OCI-LY3 (cell line): ENCODE data around the gene CCNG2.
"Not testable (repeated sequence)": the region's sequence is repeated elsewhere in the genome, so short reads cannot be mapped to it uniquely, and the experiment has no call there.

ENCODE experiments used
- H2AFZ ChIP-seq: fragments of 200-600, 300-600 bp; shearing (Covaris generic); 2 replicates; pipeline ENCODE4 v1.6.0; 2014; ENCODE audit warnings: antibody characterized with exemption, low read depth, low read length
- H3K27ac ChIP-seq: fragments of 200-600, 300-600 bp; sonication (generic); 2 replicates; pipeline ENCODE4 v1.5.1; 2014; ENCODE audit warnings: mild to moderate bottlenecking, low read length, moderate library complexity, mixed read lengths
- H3K27me3 ChIP-seq: fragments of 200-600, 300-600 bp; sonication (generic); 2 replicates; pipeline ENCODE4 v1.6.1; 2014; ENCODE audit warnings: low read depth, low read length, mixed read lengths
- H3K36me3 ChIP-seq: fragments of 200-600, 300-600 bp; sonication (generic); replicated peaks from 2 replicates; pipeline ENCODE3; 2014; ENCODE audit warnings: low read depth, low read length, mixed read lengths
- H3K4me1 ChIP-seq: fragments of 300-600, 200-600 bp; sonication (generic); 2 replicates; pipeline ENCODE4 v1.6.1; 2014; ENCODE audit warnings: low read length, mixed read lengths
- H3K4me2 ChIP-seq: fragments of 200-600, 300-600 bp; sonication (generic); 2 replicates; pipeline ENCODE4 v1.6.1; 2014; ENCODE audit warnings: low read length, mixed read lengths
- H3K4me3 ChIP-seq: fragments of 300-600, 200-600 bp; sonication (generic); 2 replicates; pipeline ENCODE4 v1.5.1; 2014; ENCODE audit warnings: antibody characterized with exemption, mild to moderate bottlenecking, low read length, moderate library complexity
- H3K79me2 ChIP-seq: fragments of 300-600, 200-600 bp; shearing (Covaris generic); 2 replicates; pipeline ENCODE4 v1.6.1; 2014; ENCODE audit warnings: mild to moderate bottlenecking, low read length, mixed read lengths
- H3K9ac ChIP-seq: fragments of 300-600, 200-600 bp; shearing (Covaris generic); 2 replicates; pipeline ENCODE4 v1.6.0; 2014; ENCODE audit warnings: mild to moderate bottlenecking, low read length, moderate library complexity
- H3K9me3 ChIP-seq: fragments of 200-600, 300-600 bp; shearing (Covaris generic); 2 replicates; pipeline ENCODE4 v1.6.1; 2014; ENCODE audit warnings: low read length, mixed read lengths; ENCODE audit not compliant: insufficient read depth
- H4K20me1 ChIP-seq: fragments of 200-600, 300-600 bp; sonication (generic); 2 replicates; pipeline ENCODE4 v1.6.1; 2016; ENCODE audit warnings: low read length, mixed read lengths; ENCODE audit not compliant: insufficient read depth
- CTCF ChIP-seq: fragments of 200-600, 300-600 bp; sonication (generic); IDR thresholded peaks from 2 replicates; pipeline ENCODE4 v1.5.1; 2014; ENCODE audit warnings: antibody characterized with exemption, low read length, low read depth
- EZH2phosphoT487 ChIP-seq: fragments of 200-600 bp; shearing (Covaris generic); IDR thresholded peaks from 2 replicates; pipeline ENCODE4 v1.6.1; 2018; ENCODE audit warnings: antibody characterized with exemption, mixed run types, low read depth

The CCNG2 gene

GRCh38 chr4:77127215-77127614, 29.8 kb upstream of the CCNG2 start:
- peak overlapping the region; percentile 55 for H3K4me2 ChIP-seq

GRCh38 chr4:77127837-77128621, 29.0 kb upstream of the CCNG2 start:
- Histone ChIP-seq H3K9me3 (no peaks in the 10 kb centered on the region), H3K36me3 (no peaks in the 10 kb centered on the region), H3K9ac (no peak overlapping the region), H3K27me3 (no peaks in the 10 kb centered on the region; the same call in 1 of the 2 replicates), H2AFZ (no peak overlapping the region), H3K4me1 (peaks cover 51% of the 10 kb centered on the region), H3K79me2 (no peaks in the 10 kb centered on the region), H3K4me2 (no peak overlapping the region), H4K20me1 (no peaks in the 10 kb centered on the region), H3K4me3 (no peak overlapping the region), H3K27ac (no peak overlapping the region)
- TF ChIP-seq EZH2phosphoT487 (no peak), CTCF (no peak)

More at GRCh38 chr4:77127215-77127614, 29.8 kb upstream of the CCNG2 start:
- H3K79me2 ChIP-seq, result no peaks in the 10 kb centered on the region
- no peaks in the 10 kb centered on the region for H3K36me3 ChIP-seq
- H3K27me3 ChIP-seq, result no peaks in the 10 kb centered on the region; the same call in 1 of the 2 replicates
- no peak overlapping the region for H2AFZ ChIP-seq
- no peaks in the 10 kb centered on the region for H4K20me1 ChIP-seq
- TF ChIP-seq EZH2phosphoT487 (no peak), CTCF (no peak)
- H3K9me3 ChIP-seq, result no peaks in the 10 kb centered on the region
- H3K4me1 ChIP-seq, result peaks cover 55% of the 10 kb centered on the region
- H3K9ac ChIP-seq, result no peak overlapping the region
- H3K4me3 ChIP-seq, result no peak overlapping the region
- H3K27ac ChIP-seq, result peak overlapping the region; percentile 61

GRCh38 chr4:77132652-77133312, 24.2 kb upstream of the CCNG2 start:
- Histone ChIP-seq H3K36me3 (no peaks in the 10 kb centered on the region), H4K20me1 (no peaks in the 10 kb centered on the region), H2AFZ (no peak overlapping the region), H3K27ac (no peak overlapping the region), H3K4me3 (no peak overlapping the region), H3K4me1 (peaks cover 3% of the 10 kb centered on the region), H3K27me3 (no peaks in the 10 kb centered on the region; the same call in 1 of the 2 replicates), H3K4me2 (no peak overlapping the region), H3K79me2 (no peaks in the 10 kb centered on the region), H3K9me3 (no peaks in the 10 kb centered on the region), H3K9ac (no peak overlapping the region)
- TF ChIP-seq CTCF, result no peak
- no peak for TF ChIP-seq EZH2phosphoT487

- not testable (repeated sequence) for H3K9me3 ChIP-seq, H3K4me2 ChIP-seq, H3K27ac ChIP-seq, H4K20me1 ChIP-seq, H3K36me3 ChIP-seq, H3K27me3 ChIP-seq, H3K4me1 ChIP-seq, H2AFZ ChIP-seq, H3K4me3 ChIP-seq, H3K79me2 ChIP-seq, H3K9ac ChIP-seq
Measured at GRCh38 chr4:77137448-77137847, 19.6 kb upstream of the CCNG2 start.
